Gastrocnemius medialis (tissue), 4 donors: ENCODE measurements around the gene HERC2.
"Not testable (repeated sequence)": the region's sequence is repeated elsewhere in the genome, so short reads cannot be mapped to it uniquely, and the experiment has no call there.

ENCODE experiments used
- POLR2A ChIP-seq, 2 donors: fragments of 450-650 bp; IDR thresholded peaks; one replicate each; pipeline ENCODE4 v1.6.1; 2017; ENCODE audit warnings: antibody characterized with exemption in 2 of 2, mild to moderate bottlenecking in 2 of 2, moderate library complexity in 2 of 2
- TF ChIP-seq, protein P1 (sequence below), 5 experiments: fragments of 450-650 bp in 3 of 5; fragments of 200-600 bp in 2 of 5; sonication (generic) in 2 of 5; IDR thresholded peaks in 4 of 5; conservative IDR thresholded peaks in 1 of 5; 1 replicate in 4 of 5; 2 replicates in 1 of 5; pipeline ENCODE4 v1.5.1; 2016 to 2019; ENCODE audit warnings: antibody characterized with exemption in 5 of 5, mild to moderate bottlenecking in 3 of 5, moderate library complexity in 3 of 5

GRCh38 chr15:28286659-28287058 is 35.3 kb downstream of the HERC2 start:
- TF ChIP-seq POLR2A (IDR thresholded peaks at IDR 0.05), result not testable (repeated sequence)
- TF ChIP-seq, protein P1, sequence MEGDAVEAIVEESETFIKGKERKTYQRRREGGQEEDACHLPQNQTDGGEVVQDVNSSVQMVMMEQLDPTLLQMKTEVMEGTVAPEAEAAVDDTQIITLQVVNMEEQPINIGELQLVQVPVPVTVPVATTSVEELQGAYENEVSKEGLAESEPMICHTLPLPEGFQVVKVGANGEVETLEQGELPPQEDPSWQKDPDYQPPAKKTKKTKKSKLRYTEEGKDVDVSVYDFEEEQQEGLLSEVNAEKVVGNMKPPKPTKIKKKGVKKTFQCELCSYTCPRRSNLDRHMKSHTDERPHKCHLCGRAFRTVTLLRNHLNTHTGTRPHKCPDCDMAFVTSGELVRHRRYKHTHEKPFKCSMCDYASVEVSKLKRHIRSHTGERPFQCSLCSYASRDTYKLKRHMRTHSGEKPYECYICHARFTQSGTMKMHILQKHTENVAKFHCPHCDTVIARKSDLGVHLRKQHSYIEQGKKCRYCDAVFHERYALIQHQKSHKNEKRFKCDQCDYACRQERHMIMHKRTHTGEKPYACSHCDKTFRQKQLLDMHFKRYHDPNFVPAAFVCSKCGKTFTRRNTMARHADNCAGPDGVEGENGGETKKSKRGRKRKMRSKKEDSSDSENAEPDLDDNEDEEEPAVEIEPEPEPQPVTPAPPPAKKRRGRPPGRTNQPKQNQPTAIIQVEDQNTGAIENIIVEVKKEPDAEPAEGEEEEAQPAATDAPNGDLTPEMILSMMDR (IDR thresholded peaks at IDR 0.05 in 4 of 5, conservative IDR thresholded peaks at IDR 0.05 in 1 of 5), result not testable (repeated sequence)
